CD4-positive, CD25-positive, alpha-beta regulatory T cell (primary cell): ENCODE data around the gene UNKL. TPM values are rescaled to one million over a fixed set of nuclear protein-coding genes. Genes with fewer than 3 reads are reported as not detected.

ENCODE experiments used
- ATAC-seq, 2 donors: fragments of 150-1000 bp; cut with Tn5 transposase; one replicate each; pipeline ENCODE4 v1.10.0; 2021; ENCODE audit warnings: low read depth in 2 of 2, moderate number of reproducible peaks in 2 of 2, moderate library complexity in 1 of 2
- DNase-seq, 3 donors: peaks; one replicate each; pipeline versions ENCODE4 v3.0.0 to v3.0.0-alpha.2; 2012 to 2022; ENCODE audit warnings: mixed read lengths in 1 of 3
- H3K27ac ChIP-seq: one replicate; pipeline ENCODE4 v1.7.0; 2013; ENCODE audit warnings: mild to moderate bottlenecking, low read length; ENCODE audit not compliant: insufficient read depth, poor library complexity, severe bottlenecking
- H3K27me3 ChIP-seq: one replicate; pipeline ENCODE4 v1.7.0; 2013; ENCODE audit warnings: low read length; ENCODE audit not compliant: control insufficient read depth, insufficient read depth
- H3K36me3 ChIP-seq: one replicate; pipeline ENCODE4 v1.7.0; 2013; ENCODE audit warnings: mild to moderate bottlenecking, low read length, moderate library complexity; ENCODE audit not compliant: control insufficient read depth, insufficient read depth
- H3K4me1 ChIP-seq: 2 replicates; pipeline ENCODE4 v1.7.0; 2013; ENCODE audit warnings: mild to moderate bottlenecking, low read length; ENCODE audit not compliant: insufficient read depth, control insufficient read depth, poor library complexity, severe bottlenecking
- H3K4me3 ChIP-seq: one replicate; pipeline ENCODE4 v1.7.0; 2013; ENCODE audit warnings: low read depth, mild to moderate bottlenecking, low read length, moderate library complexity
- H3K9me3 ChIP-seq, 2 experiments: 1 replicate in 1 of 2; 2 replicates in 1 of 2; pipeline ENCODE4 v1.7.0; 2013; ENCODE audit warnings: low read length in 2 of 2, mild to moderate bottlenecking in 1 of 2, moderate library complexity in 1 of 2; ENCODE audit not compliant: control insufficient read depth in 2 of 2
- H3K27ac Mint-ChIP-seq, 3 donors: one replicate each; pipeline ENCODE4 v1.8.0; 2020 to 2022; ENCODE audit warnings: mild to moderate bottlenecking in 3 of 3, mixed read lengths in 3 of 3, moderate library complexity in 2 of 3
- H3K27me3 Mint-ChIP-seq: one replicate; pipeline ENCODE4 v1.8.0; 2022; ENCODE audit warnings: mild to moderate bottlenecking, mixed read lengths
- H3K36me3 Mint-ChIP-seq: one replicate; pipeline ENCODE4 v1.8.0; 2020; ENCODE audit warnings: mixed read lengths
- H3K4me1 Mint-ChIP-seq, 4 donors: one replicate each; pipeline ENCODE4 v1.8.0; 2020 to 2022; ENCODE audit warnings: mixed read lengths in 4 of 4, mild to moderate bottlenecking in 1 of 4
- H3K4me3 Mint-ChIP-seq, 4 donors: one replicate each; pipeline ENCODE4 v1.8.0; 2020 to 2022; ENCODE audit warnings: mild to moderate bottlenecking in 4 of 4, mixed read lengths in 4 of 4, moderate library complexity in 3 of 4
- H3K9me3 Mint-ChIP-seq, 7 donors: one replicate each; pipeline ENCODE4 v1.8.0; 2020 to 2022; ENCODE audit warnings: mixed read lengths in 7 of 7, mild to moderate bottlenecking in 3 of 7, moderate library complexity in 2 of 7
- polyA plus RNA-seq, 4 donors: library from polyadenylated mRNA; unstranded; fragments of 300-500 nt; fragmentation: Illumina TruSeq; gene quantifications; one replicate each; pipeline ENCODE4 v1.2.3, GENCODE V29; 2021
- total RNA-seq: library from RNA; stranded (reverse); gene quantifications from one replicate; pipeline ENCODE4 v1.2.3, GENCODE V29; 2022

UNKL gene
- total and polyA plus RNA-seq, 5 donors from 2014 or later, result 6.3 to 94.3 (median 9.6) TPM

DNA sequence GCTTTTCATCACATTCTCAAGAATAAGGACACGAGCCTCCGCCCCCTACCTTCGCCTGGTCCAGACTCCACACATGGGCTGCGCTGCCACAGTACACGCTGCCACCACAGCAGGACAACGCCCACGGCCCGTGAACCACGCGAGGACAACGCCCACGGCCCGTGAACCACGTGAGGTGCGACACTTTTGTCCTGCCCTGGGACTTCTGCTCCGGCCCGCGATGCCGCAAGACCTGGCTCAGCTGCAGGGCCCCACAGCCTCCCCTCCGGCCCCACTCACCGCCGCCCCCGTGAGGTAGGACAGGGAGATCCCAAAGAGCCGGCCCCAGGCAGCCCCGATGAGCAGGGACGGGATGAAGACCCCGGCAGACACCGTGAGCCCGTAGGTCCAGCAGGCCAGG is 35.7 kb upstream of the UNKL start:
- Mint-ChIP-seq H3K9me3 (no peaks in the 10 kb centered on the region), H3K27me3 (no peaks in the 10 kb centered on the region), H3K4me3 (no peak overlapping the region), H3K27ac (no peak overlapping the region), H3K36me3 (peaks cover 16% of the 10 kb centered on the region), H3K4me1 (peaks cover 0 to 3% (median 0%) of the 10 kb centered on the region in 4 donors)
- ATAC-seq (no peak), DNase-seq (no peak)
- no peaks in the 10 kb centered on the region for H3K9me3 ChIP-seq
- no peaks in the 10 kb centered on the region for H3K4me1 ChIP-seq
- no peaks in the 10 kb centered on the region for H3K27me3 ChIP-seq
- peaks cover 17% of the 10 kb centered on the region for H3K36me3 ChIP-seq
- no peak overlapping the region for H3K4me3 ChIP-seq
- no peak overlapping the region for H3K27ac ChIP-seq

DNA sequence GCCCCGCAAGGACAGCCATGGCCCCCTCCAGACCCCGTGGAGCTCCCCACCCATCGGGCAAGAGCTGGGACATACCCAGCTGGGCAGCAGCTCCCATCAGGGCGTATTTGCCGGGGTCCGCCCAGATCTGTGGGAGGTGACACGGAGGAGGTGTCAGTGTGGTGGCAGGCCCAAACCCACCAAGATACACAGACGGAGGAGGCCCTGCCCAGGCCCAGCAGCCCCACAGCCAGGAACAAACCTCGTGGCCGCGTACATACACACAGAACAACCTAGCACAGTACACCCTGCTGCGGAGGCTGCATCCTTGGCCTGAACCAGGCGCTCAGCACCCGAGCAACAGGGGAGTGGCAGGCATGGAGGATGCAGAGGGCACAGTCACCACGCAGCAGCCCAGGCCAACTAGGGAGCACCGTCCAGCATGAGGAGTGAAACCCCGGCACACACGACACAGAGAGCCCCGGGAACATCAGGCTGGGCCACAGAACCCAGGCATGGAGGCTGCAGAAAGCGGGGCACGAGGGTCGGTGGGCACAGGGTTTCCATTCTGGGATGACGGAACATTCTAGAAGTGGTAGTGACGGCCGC is 34.8 kb upstream of the UNKL start:
- no peaks in the 10 kb centered on the region for H3K27me3 ChIP-seq
- Mint-ChIP-seq H3K36me3 (peaks cover 15% of the 10 kb centered on the region), H3K4me1 (peaks cover 0 to 2% (median 0%) of the 10 kb centered on the region in 4 donors), H3K9me3 (no peaks in the 10 kb centered on the region), H3K27ac (no peak overlapping the region), H3K4me3 (no peak overlapping the region), H3K27me3 (no peaks in the 10 kb centered on the region)
- DNase-seq (no peak), ATAC-seq (no peak)
- no peak overlapping the region for H3K4me3 ChIP-seq
- H3K4me1 ChIP-seq, result no peaks in the 10 kb centered on the region
- no peaks in the 10 kb centered on the region for H3K9me3 ChIP-seq
- H3K36me3 ChIP-seq, result peaks cover 12% of the 10 kb centered on the region
- no peak overlapping the region for H3K27ac ChIP-seq

- DNase-seq (no peak), ATAC-seq (no peak)
- Histone ChIP-seq H3K36me3 (peaks cover 9% of the 10 kb centered on the region), H3K4me1 (no peaks in the 10 kb centered on the region), H3K4me3 (no peak overlapping the region), H3K27ac (no peak overlapping the region), H3K27me3 (no peaks in the 10 kb centered on the region), H3K9me3 (no peaks in the 10 kb centered on the region)
- Mint-ChIP-seq H3K4me3 (no peak overlapping the region), H3K27ac (no peak overlapping the region), H3K4me1 (no peaks in the 10 kb centered on the region), H3K27me3 (no peaks in the 10 kb centered on the region), H3K36me3 (peaks cover 8% of the 10 kb centered on the region), H3K9me3 (no peaks in the 10 kb centered on the region)
Measured at GRCh38 chr16:1448536-1449116, 34.1 kb upstream of the UNKL start.

- H3K36me3 ChIP-seq, result peaks cover 5% of the 10 kb centered on the region
- no peaks in the 10 kb centered on the region for H3K4me1 ChIP-seq
- H3K4me3 ChIP-seq, result no peak overlapping the region
- no peaks in the 10 kb centered on the region for H3K9me3 Mint-ChIP-seq
- H3K36me3 Mint-ChIP-seq, result peaks cover 7% of the 10 kb centered on the region
- ATAC-seq (no peak), DNase-seq (no peak)
- no peaks in the 10 kb centered on the region for H3K27me3 Mint-ChIP-seq
- no peak overlapping the region for H3K27ac Mint-ChIP-seq
- H3K27me3 ChIP-seq, result no peaks in the 10 kb centered on the region
- H3K4me1 Mint-ChIP-seq, result no peaks in the 10 kb centered on the region
- no peaks in the 10 kb centered on the region for H3K9me3 ChIP-seq
- no peak overlapping the region for H3K27ac ChIP-seq
- no peak overlapping the region for H3K4me3 Mint-ChIP-seq
Measured at GRCh38 chr16:1447965-1448364, 33.5 kb upstream of the UNKL start.

- H3K27ac Mint-ChIP-seq, result no peak overlapping the region
- Histone ChIP-seq H3K27me3 (no peaks in the 10 kb centered on the region), H3K4me1 (no peaks in the 10 kb centered on the region), H3K36me3 (peaks cover 3% of the 10 kb centered on the region), H3K4me3 (no peak overlapping the region), H3K9me3 (no peaks in the 10 kb centered on the region), H3K27ac (no peak overlapping the region)
- ATAC-seq (no peak), DNase-seq (no peak)
- H3K4me1 Mint-ChIP-seq, result no peaks in the 10 kb centered on the region
- H3K9me3 Mint-ChIP-seq, result no peaks in the 10 kb centered on the region
- no peaks in the 10 kb centered on the region for H3K27me3 Mint-ChIP-seq
- H3K36me3 Mint-ChIP-seq, result peaks cover 2% of the 10 kb centered on the region
- no peak overlapping the region for H3K4me3 Mint-ChIP-seq
Measured at GRCh38 chr16:1446296-1447080, 32.0 kb upstream of the UNKL start.

GRCh38 chr16:1445518-1446203 is 31.2 kb upstream of the UNKL start:
- DNase-seq (no peak), ATAC-seq (no peak)
- Histone ChIP-seq H3K27ac (no peak overlapping the region), H3K9me3 (no peaks in the 10 kb centered on the region), H3K4me1 (no peaks in the 10 kb centered on the region), H3K36me3 (peaks cover 3% of the 10 kb centered on the region), H3K4me3 (no peak overlapping the region), H3K27me3 (no peaks in the 10 kb centered on the region)
- Mint-ChIP-seq H3K4me1 (no peaks in the 10 kb centered on the region), H3K27ac (no peak overlapping the region), H3K4me3 (no peak overlapping the region), H3K9me3 (no peaks in the 10 kb centered on the region), H3K27me3 (no peaks in the 10 kb centered on the region), H3K36me3 (no peaks in the 10 kb centered on the region)

DNA sequence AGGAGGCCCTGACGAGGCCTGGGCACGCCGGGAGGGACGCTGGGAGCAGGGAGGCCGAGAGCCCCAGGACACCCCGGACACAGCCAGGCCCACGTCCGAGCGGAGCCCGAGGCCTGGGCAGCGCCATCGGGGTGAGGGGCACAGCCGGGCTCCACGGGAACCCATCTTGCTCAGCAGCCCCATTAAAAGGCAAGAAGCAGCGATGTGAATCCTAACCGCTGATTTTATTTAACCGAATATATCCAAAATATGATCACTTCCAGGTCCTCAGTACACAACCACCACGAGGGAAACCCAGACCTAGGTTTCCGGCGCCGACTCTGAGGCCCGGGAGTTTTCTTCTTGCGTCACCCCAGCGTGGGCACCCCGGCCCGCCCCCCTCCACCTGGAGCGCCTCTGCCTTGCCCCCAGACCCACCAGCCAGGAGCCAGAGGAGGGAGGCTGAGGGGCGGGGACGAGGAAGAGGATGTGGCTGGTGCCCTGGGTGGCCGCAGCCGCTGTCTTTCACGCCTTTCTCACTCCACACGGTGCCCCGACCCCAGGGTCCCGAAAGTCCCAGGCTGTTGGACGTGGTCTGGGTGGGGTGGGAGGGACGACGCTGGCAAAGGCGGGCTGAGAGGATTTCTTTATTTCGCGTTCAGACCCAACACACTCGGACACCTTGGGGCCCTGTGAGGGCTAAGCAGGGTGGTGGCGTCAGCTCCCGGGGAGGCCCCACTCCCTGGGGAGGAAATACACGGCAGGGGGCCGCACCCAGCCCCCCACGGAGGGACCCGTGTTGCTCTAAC is 30.4 kb upstream of the UNKL start:
- no peaks in the 10 kb centered on the region for H3K4me1 Mint-ChIP-seq
- Histone ChIP-seq H3K27ac (no peak overlapping the region), H3K36me3 (peaks cover 3% of the 10 kb centered on the region), H3K27me3 (no peaks in the 10 kb centered on the region), H3K4me1 (no peaks in the 10 kb centered on the region), H3K4me3 (no peak overlapping the region), H3K9me3 (no peaks in the 10 kb centered on the region)
- H3K27ac Mint-ChIP-seq, result no peak overlapping the region
- no peak overlapping the region for H3K4me3 Mint-ChIP-seq
- DNase-seq (no peak), ATAC-seq (no peak)
- H3K9me3 Mint-ChIP-seq, result no peaks in the 10 kb centered on the region
- H3K27me3 Mint-ChIP-seq, result no peaks in the 10 kb centered on the region
- H3K36me3 Mint-ChIP-seq, result no peaks in the 10 kb centered on the region
